Peyer's patch (tissue), 4 donors: ENCODE data around the gene ZBTB8OS. TPM values are rescaled to one million over a fixed set of nuclear protein-coding genes. Genes with fewer than 3 reads are reported as not detected.

Experiments used
- DNase-seq, 3 donors: peaks; one replicate each; pipeline ENCODE4 v3.0.0-alpha.2; 2017 to 2019
- H3K27ac ChIP-seq, 4 donors: fragments of 200-600 bp; sonication (generic); one replicate each; pipeline ENCODE4 v1.5.1; 2016 to 2019
- H3K27me3 ChIP-seq, 2 donors: fragments of 200-600 bp; sonication (generic); one replicate each; pipeline ENCODE4 v1.5.1; 2019
- H3K36me3 ChIP-seq, 3 donors: fragments of 200-600 bp; sonication (generic); one replicate each; pipeline ENCODE4 v1.5.1; 2016 to 2019
- H3K4me1 ChIP-seq, 4 donors: fragments of 200-600 bp; sonication (generic); one replicate each; pipeline ENCODE4 v1.5.1; 2016 to 2019
- H3K4me3 ChIP-seq, 4 donors: fragments of 200-600 bp; sonication (generic); 1 replicate in 3 of 4; 2 replicates in 1 of 4; pipeline ENCODE4 v1.5.1; 2016 to 2019; ENCODE audit warnings: mild to moderate bottlenecking in 1 of 4
- H3K9me3 ChIP-seq, 4 donors: fragments of 200-600 bp; sonication (generic); one replicate each; pipeline ENCODE4 v1.5.1; 2016 to 2019; ENCODE audit warnings: mild to moderate bottlenecking in 1 of 4
- CTCF ChIP-seq, 6 experiments: fragments of 450-650 bp in 4 of 6; fragments of 200-600 bp in 2 of 6; sonication (generic) in 1 of 6; IDR thresholded peaks; one replicate each; pipeline ENCODE4 v1.5.1; 2017 to 2019; ENCODE audit warnings: antibody characterized with exemption in 6 of 6, mild to moderate bottlenecking in 3 of 6, moderate library complexity in 1 of 6
- POLR2A ChIP-seq, 2 donors: fragments of 450-650 bp; IDR thresholded peaks; one replicate each; pipeline ENCODE4 v1.5.1; 2017; ENCODE audit warnings: antibody characterized with exemption in 2 of 2, mild to moderate bottlenecking in 2 of 2, moderate library complexity in 2 of 2
- total RNA-seq, 4 donors: library from RNA; depleted of rRNA; stranded (reverse); fragments of >200 nt; gene quantifications; one replicate each; pipeline ENCODE4 v1.1.0, GENCODE V29; 2016

Gene ZBTB8OS
- total RNA-seq, 4 donors from 2014 or later, result 34.7 to 56.2 (median 44.1) TPM

- Histone ChIP-seq H3K4me1 (no peaks in the 10 kb centered on the region), H3K27ac (no peak overlapping the region), H3K36me3 (peaks cover 0 to 21% (median 0%) of the 10 kb centered on the region in 3 donors), H3K27me3 (no peaks in the 10 kb centered on the region), H3K9me3 (no peaks in the 10 kb centered on the region), H3K4me3 (no peak overlapping the region)
- DNase-seq, result no peak
- TF ChIP-seq POLR2A (IDR thresholded peaks at IDR 0.05) (no peak), CTCF (IDR thresholded peaks at IDR 0.05) (no peak)
Observed at GRCh38 chr1:32622806-32623681, 27.3 kb downstream of the ZBTB8OS start.

GRCh38 chr1:32622205-32622604 lies 28.1 kb downstream of the ZBTB8OS start:
- TF ChIP-seq CTCF (IDR thresholded peaks at IDR 0.05) (no peak), POLR2A (IDR thresholded peaks at IDR 0.05) (no peak)

GRCh38 chr1:32619701-32620485 lies 30.5 kb downstream of the ZBTB8OS start:
- H3K9me3 ChIP-seq, result no peaks in the 10 kb centered on the region
- TF ChIP-seq CTCF (IDR thresholded peaks at IDR 0.05) (peak in 1 of 6 experiments; percentile 10), POLR2A (IDR thresholded peaks at IDR 0.05) (no peak)
- H3K27ac ChIP-seq, result no peak overlapping the region
- peaks cover 0 to 4% (median 0%) of the 10 kb centered on the region in 3 donors for H3K36me3 ChIP-seq
- H3K4me3 ChIP-seq, result no peak overlapping the region
- H3K4me1 ChIP-seq, result no peaks in the 10 kb centered on the region
- H3K27me3 ChIP-seq, result no peaks in the 10 kb centered on the region
- DNase-seq, result no peak

More at GRCh38 chr1:32622205-32622604, 28.1 kb downstream of the ZBTB8OS start:
- H3K27me3 ChIP-seq, result no peaks in the 10 kb centered on the region
- H3K36me3 ChIP-seq, result peaks cover 0 to 15% (median 0%) of the 10 kb centered on the region in 3 donors
- H3K4me1 ChIP-seq, result no peaks in the 10 kb centered on the region
- H3K9me3 ChIP-seq, result no peaks in the 10 kb centered on the region
- H3K27ac ChIP-seq, result no peak overlapping the region
- no peak for DNase-seq
- no peak overlapping the region for H3K4me3 ChIP-seq

- TF ChIP-seq CTCF (IDR thresholded peaks at IDR 0.05), result no peak
- TF ChIP-seq POLR2A (IDR thresholded peaks at IDR 0.05), result no peak
- no peak for DNase-seq
- Histone ChIP-seq H3K27ac (no peak overlapping the region), H3K9me3 (no peaks in the 10 kb centered on the region), H3K4me1 (no peaks in the 10 kb centered on the region), H3K27me3 (no peaks in the 10 kb centered on the region), H3K4me3 (no peak overlapping the region), H3K36me3 (peaks cover 0 to 4% (median 0%) of the 10 kb centered on the region in 3 donors)
Observed at GRCh38 chr1:32618673-32619221, 31.6 kb downstream of the ZBTB8OS start.

- Histone ChIP-seq H3K27ac (no peak overlapping the region), H3K4me1 (peaks cover 0 to 6% (median 0%) of the 10 kb centered on the region in 4 donors), H3K36me3 (no peaks in the 10 kb centered on the region), H3K9me3 (no peaks in the 10 kb centered on the region), H3K4me3 (no peak overlapping the region), H3K27me3 (no peaks in the 10 kb centered on the region)
- TF ChIP-seq CTCF (IDR thresholded peaks at IDR 0.05) (no peak), POLR2A (IDR thresholded peaks at IDR 0.05) (no peak)
- no peak for DNase-seq
Observed at GRCh38 chr1:32613472-32613871, 36.9 kb downstream of the ZBTB8OS start.
